ENCODE data around the gene FOXL2NB. TPM values are rescaled to one million over a fixed set of nuclear protein-coding genes. Genes with fewer than 3 reads are reported as not detected.

The FOXL2NB gene
- total and polyA plus RNA-seq, 9 donors, result 0.05 to 0.13 (median 0.08) TPM; not detected in 5

DNA sequence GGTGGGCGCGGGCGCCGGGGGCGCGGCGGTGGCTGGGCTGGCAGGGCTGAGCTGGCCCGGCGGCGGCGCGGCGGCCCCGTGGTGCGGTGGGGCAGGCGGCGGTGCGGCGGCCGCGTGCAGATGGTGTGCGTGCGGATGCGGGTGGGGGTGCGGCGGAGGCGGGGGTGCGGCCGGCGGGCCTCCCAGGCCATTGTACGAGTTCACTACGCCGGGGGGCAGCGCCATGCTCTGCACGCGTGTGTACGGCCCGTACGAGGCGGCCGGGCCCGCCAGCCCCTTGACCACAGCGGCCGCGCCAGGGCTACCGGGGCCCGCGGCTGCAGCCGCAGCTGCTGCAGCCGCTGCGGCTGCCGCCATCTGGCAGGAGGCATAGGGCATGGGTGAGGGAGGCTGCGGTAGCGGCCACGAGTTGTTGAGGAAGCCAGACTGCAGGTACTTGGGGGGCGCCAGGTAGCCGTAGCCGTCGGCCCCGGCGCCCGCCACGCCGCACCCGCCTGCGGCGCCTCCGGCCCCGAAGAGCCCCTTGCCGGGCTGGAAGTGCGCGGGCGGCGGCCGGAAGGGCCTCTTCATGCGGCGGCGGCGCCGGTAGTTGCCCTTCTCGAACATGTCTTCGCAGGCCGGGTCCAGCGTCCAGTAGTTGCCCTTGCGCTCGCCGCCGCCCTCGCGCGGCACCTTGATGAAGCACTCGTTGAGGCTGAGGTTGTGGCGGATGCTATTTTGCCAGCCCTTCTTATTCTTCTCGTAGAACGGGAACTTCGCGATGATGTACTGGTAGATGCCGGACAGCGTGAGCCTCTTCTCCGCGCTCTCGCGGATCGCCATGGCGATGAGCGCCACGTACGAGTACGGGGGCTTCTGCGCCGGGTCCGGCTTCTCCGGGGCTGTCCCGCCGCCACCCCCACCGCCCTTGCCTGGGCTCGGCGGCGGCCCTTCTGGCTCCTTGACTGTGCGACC, 1.0 kb upstream of the FOXL2NB start:
- Histone ChIP-seq H3K4me1 (ENCODE audit: control insufficient read depth, insufficient read depth, low read length) (peaks cover 38% of the 10 kb centered on the region), H3K9me3 (replicated peaks; ENCODE audit: control insufficient read depth, low read depth, low read length) (no peaks in the 10 kb centered on the region), H3K27ac (ENCODE audit: low read length) (no peak overlapping the region), H3K4me3 (ENCODE audit: low read length) (peak overlapping the region; percentile 35), H3K27me3 (ENCODE audit: control insufficient read depth, insufficient read depth, low read length) (peaks cover 98% of the 10 kb centered on the region), H3K36me3 (ENCODE audit: control insufficient read depth, insufficient read depth, low read length) (no peaks in the 10 kb centered on the region)
- no peak for DNase-seq
- under 1% methylated on average over 119 of the region's 120 CpGs for WGBS (ENCODE audit: insufficient coverage)

DNA sequence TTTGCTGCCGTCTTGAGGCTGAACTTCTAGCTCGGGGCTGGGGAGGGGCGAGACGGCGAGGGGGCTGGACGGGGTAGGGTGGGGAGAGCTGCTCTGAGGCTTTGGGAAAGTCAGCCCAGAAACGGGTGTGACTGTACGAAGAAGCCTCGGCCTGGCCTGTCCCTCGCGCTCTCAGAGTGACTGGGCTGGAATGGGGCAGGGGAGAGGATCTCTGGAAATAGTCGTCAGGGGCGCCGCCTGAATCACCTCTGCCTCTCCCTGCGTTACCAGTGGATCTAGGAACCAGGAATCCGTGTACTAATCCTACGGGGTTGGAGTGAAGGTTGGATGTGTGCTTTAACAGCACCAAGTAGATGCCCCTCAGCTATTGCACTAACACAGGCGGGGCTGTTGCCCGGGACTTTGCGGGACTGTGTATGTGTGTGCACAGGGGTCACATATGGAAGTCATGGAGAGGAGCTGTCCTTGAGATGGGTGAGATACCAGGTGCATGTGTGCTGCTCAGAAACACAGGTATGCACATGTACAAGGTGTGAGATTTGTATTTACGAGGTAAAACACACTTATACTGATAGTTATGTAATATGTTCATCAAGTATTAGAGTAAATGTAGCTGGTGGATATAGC, 591 bp downstream of the FOXL2NB start:
- 19% methylated on average over 16 of the region's 21 CpGs for WGBS (ENCODE audit: insufficient coverage)
- H3K27ac ChIP-seq (ENCODE audit: low read length), result no peak overlapping the region
- peak; percentile 26 for DNase-seq
- H3K4me3 ChIP-seq (ENCODE audit: low read length), result no peak overlapping the region
- H3K27me3 ChIP-seq (ENCODE audit: control insufficient read depth, insufficient read depth, low read length), result peaks cover 98% of the 10 kb centered on the region
- H3K36me3 ChIP-seq (ENCODE audit: control insufficient read depth, insufficient read depth, low read length), result no peaks in the 10 kb centered on the region
- H3K4me1 ChIP-seq (ENCODE audit: control insufficient read depth, insufficient read depth, low read length), result peaks cover 38% of the 10 kb centered on the region
- no peaks in the 10 kb centered on the region for H3K9me3 ChIP-seq (replicated peaks; ENCODE audit: control insufficient read depth, low read depth, low read length)

DNA sequence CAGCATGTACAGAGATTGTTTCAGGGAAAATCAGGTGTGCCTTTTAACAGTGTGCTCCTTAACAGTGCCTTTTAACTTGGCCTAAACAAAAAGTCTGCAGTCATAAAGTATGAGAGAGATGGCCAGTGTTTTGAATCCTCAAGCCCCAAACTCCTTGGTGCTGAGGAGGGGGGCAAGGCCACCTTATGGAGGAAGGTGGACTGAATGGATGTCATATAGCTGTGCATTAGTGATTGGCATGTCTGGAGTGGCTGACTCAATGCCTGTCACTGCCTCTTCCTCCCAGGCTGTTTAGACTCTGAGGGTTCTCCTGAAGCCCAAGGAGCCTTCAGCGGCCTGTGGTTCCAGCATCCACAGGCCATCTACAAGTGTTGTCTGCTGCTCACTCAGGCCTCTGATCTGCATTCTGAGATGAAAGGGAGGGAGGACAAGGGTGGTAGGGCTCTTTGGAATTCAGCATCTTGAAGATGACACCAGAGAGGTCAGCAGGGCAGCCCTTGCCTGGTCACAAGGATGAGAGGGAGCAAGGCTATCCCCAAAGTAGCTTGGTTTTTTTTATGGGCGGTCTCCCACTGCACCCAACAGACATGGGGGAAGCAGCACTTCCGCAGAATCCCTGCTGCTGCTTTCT, 1.5 kb downstream of the FOXL2NB start:
- H3K4me1 ChIP-seq (ENCODE audit: control insufficient read depth, insufficient read depth, low read length), result peaks cover 38% of the 10 kb centered on the region
- H3K36me3 ChIP-seq (ENCODE audit: control insufficient read depth, insufficient read depth, low read length), result no peaks in the 10 kb centered on the region
- H3K4me3 ChIP-seq (ENCODE audit: low read length), result no peak overlapping the region
- 47% methylated on average over 2 of the region's 3 CpGs for WGBS (ENCODE audit: insufficient coverage)
- no peak for DNase-seq
- no peaks in the 10 kb centered on the region for H3K9me3 ChIP-seq (replicated peaks; ENCODE audit: control insufficient read depth, low read depth, low read length)
- H3K27ac ChIP-seq (ENCODE audit: low read length), result no peak overlapping the region
- peaks cover 95% of the 10 kb centered on the region for H3K27me3 ChIP-seq (ENCODE audit: control insufficient read depth, insufficient read depth, low read length)

DNA sequence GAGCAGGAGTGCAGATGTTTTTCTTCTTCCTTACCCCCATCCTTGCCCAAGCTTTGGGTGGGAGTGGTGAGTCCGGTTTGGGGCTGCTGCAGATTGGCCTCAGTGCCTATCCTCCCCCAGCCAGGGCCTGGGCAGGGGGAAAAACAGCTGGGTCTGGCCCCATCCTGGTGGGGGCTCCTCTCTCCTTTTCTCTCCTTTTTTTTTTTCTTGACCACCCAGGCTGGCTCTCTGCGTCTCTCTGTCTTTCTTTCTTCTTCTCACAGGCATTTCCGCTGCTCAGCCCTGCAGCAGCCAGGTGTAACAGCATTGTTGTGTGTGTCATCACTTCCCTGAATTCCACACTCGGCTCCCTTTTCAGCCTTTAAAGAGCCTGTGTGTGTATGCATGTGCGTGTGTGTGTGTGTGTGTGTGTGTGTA, 2.0 kb downstream of the FOXL2NB start:
- H3K4me3 ChIP-seq (ENCODE audit: low read length), result no peak overlapping the region
- H3K36me3 ChIP-seq (ENCODE audit: control insufficient read depth, insufficient read depth, low read length), result no peaks in the 10 kb centered on the region
- H3K4me1 ChIP-seq (ENCODE audit: control insufficient read depth, insufficient read depth, low read length), result peaks cover 38% of the 10 kb centered on the region
- H3K27ac ChIP-seq (ENCODE audit: low read length), result no peak overlapping the region
- WGBS (ENCODE audit: insufficient coverage), result 40% methylated on average over 1 of the region's 5 CpGs
- peaks cover 90% of the 10 kb centered on the region for H3K27me3 ChIP-seq (ENCODE audit: control insufficient read depth, insufficient read depth, low read length)
- H3K9me3 ChIP-seq (replicated peaks; ENCODE audit: control insufficient read depth, low read depth, low read length), result no peaks in the 10 kb centered on the region
- DNase-seq, result no peak

DNA sequence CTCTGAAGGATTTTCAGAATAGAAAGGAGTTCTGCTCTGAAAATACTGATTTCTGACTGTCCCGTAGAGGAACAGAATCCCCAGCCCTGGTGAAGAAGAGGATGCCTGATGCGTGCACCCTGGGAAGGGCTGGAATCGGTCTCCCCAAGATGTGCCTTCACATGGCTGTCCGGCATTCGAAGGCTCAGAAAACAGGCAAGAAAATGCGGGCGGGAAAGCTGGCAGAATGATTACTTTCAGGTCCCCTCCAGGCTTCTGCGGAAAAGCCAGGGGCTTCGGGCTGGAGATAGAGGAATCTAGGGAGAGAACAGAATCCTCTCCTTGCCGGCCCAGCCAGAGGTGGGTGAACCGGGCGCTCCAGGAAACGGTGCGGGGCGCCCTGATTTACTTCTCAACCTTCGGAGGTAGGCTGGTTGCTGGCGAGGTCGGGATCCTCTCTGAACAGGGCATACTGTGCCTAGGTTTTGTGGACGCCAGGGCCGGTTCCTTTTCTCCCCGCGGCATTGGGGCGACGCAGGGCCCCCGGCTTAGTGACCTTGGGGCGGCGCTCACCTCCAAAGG, 2.5 kb downstream of the FOXL2NB start:
- H3K9me3 ChIP-seq (replicated peaks; ENCODE audit: control insufficient read depth, low read depth, low read length), result no peaks in the 10 kb centered on the region
- DNase-seq, result no peak
- WGBS (ENCODE audit: insufficient coverage), result 2% methylated on average over 27 of the region's 27 CpGs
- no peak overlapping the region for H3K27ac ChIP-seq (ENCODE audit: low read length)
- peaks cover 35% of the 10 kb centered on the region for H3K4me1 ChIP-seq (ENCODE audit: control insufficient read depth, insufficient read depth, low read length)
- H3K4me3 ChIP-seq (ENCODE audit: low read length), result peak overlapping the region; percentile 29
- peaks cover 90% of the 10 kb centered on the region for H3K27me3 ChIP-seq (ENCODE audit: control insufficient read depth, insufficient read depth, low read length)
- no peaks in the 10 kb centered on the region for H3K36me3 ChIP-seq (ENCODE audit: control insufficient read depth, insufficient read depth, low read length)

DNA sequence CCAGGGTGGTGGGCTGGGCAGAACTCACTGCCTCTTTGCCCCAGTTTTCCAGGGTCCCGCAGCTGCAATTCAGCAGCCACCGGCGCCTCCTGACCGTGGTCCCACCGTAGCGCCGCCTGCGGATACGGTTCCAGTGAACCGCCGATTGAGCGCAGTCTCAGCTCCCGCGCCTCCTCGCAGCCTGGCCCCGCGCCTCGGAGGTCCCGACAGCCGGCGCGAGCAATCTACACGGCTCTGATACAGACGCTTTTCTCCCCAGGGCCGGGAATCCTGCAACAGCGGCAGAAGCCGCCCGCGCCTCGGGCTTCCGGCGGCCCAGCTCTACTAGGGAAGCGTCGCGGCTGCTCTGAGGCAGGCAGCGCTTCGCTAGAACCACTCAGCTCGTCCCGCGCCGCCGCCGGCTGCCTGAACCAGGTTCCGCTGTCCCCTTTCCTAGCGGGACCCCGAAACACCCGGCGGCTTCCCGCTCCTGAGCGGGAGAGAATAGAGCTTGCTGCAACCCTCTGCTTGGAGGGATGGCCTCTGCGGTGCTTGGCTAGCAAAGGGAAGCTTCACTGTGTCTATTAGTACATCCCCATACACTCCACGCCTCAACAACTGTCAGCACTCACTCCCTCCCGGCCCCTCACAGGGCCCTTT, 3.1 kb downstream of the FOXL2NB start:
- DNase-seq, result peak; percentile 49
- H3K9me3 ChIP-seq (replicated peaks; ENCODE audit: control insufficient read depth, low read depth, low read length), result no peaks in the 10 kb centered on the region
- peaks cover 90% of the 10 kb centered on the region for H3K27me3 ChIP-seq (ENCODE audit: control insufficient read depth, insufficient read depth, low read length)
- H3K36me3 ChIP-seq (ENCODE audit: control insufficient read depth, insufficient read depth, low read length), result no peaks in the 10 kb centered on the region
- WGBS (ENCODE audit: insufficient coverage), result 1% methylated on average over 43 of the region's 53 CpGs
- H3K4me3 ChIP-seq (ENCODE audit: low read length), result peak overlapping the region; percentile 29
- no peak overlapping the region for H3K27ac ChIP-seq (ENCODE audit: low read length)
- peaks cover 30% of the 10 kb centered on the region for H3K4me1 ChIP-seq (ENCODE audit: control insufficient read depth, insufficient read depth, low read length)

DNA sequence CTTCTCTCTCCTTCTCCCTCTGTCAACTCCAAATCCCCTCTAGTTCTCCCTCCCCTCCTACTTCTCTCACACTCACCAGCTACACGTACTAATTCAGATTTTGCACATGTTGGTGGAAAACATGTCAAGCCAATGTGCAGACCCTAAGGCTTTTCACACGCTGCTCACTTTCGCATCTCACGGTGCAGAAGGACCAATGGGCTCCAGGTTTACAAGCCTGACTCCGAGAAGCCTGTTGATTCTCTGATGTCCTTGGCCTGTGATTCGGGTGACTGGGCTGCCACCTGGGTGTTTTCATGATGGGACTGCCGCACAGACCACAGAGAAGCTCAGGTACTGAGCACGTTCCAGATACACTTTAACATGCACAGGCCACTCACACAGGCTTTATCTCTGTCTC, 3.7 kb downstream of the FOXL2NB start:
- Histone ChIP-seq H3K4me1 (ENCODE audit: control insufficient read depth, insufficient read depth, low read length) (peaks cover 26% of the 10 kb centered on the region), H3K36me3 (ENCODE audit: control insufficient read depth, insufficient read depth, low read length) (no peaks in the 10 kb centered on the region), H3K9me3 (replicated peaks; ENCODE audit: control insufficient read depth, low read depth, low read length) (no peaks in the 10 kb centered on the region), H3K27me3 (ENCODE audit: control insufficient read depth, insufficient read depth, low read length) (peaks cover 91% of the 10 kb centered on the region), H3K4me3 (ENCODE audit: low read length) (no peak overlapping the region), H3K27ac (ENCODE audit: low read length) (no peak overlapping the region)
- WGBS (ENCODE audit: insufficient coverage), result 55% methylated on average over 8 of the region's 8 CpGs
- no peak for DNase-seq

DNA sequence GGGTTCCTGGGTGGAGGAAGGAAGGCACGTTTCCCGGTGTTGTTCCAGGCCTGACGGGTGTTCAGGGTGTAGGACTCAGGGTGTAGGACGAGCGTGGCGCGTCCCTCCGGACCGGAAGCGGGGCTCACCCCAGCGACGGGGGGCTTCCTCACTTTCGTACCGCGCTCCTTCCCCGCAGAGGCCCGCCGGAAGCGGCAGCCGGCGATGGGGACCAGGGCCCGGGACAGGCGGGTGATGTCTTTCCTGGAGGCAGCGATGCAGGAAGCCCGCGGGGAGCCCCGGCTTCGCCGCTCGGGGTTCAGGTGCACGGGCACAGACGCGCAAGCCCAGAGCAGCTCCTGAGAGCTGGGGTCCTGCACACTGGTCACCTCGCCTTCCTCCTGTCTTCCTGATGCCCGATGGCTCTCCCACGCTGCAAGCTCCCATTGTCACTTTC, 13.4 kb downstream of the FOXL2NB start:
- 3% methylated on average over 36 of the region's 36 CpGs for WGBS (ENCODE audit: insufficient coverage)
- H3K36me3 ChIP-seq (ENCODE audit: control insufficient read depth, insufficient read depth, low read length), result no peaks in the 10 kb centered on the region
- H3K9me3 ChIP-seq (replicated peaks; ENCODE audit: control insufficient read depth, low read depth, low read length), result no peaks in the 10 kb centered on the region
- no peak for DNase-seq
- peaks cover 4% of the 10 kb centered on the region for H3K4me1 ChIP-seq (ENCODE audit: control insufficient read depth, insufficient read depth, low read length)
- no peak overlapping the region for H3K4me3 ChIP-seq (ENCODE audit: low read length)
- peaks cover 42% of the 10 kb centered on the region for H3K27me3 ChIP-seq (ENCODE audit: control insufficient read depth, insufficient read depth, low read length)
- no peak overlapping the region for H3K27ac ChIP-seq (ENCODE audit: low read length)

DNA sequence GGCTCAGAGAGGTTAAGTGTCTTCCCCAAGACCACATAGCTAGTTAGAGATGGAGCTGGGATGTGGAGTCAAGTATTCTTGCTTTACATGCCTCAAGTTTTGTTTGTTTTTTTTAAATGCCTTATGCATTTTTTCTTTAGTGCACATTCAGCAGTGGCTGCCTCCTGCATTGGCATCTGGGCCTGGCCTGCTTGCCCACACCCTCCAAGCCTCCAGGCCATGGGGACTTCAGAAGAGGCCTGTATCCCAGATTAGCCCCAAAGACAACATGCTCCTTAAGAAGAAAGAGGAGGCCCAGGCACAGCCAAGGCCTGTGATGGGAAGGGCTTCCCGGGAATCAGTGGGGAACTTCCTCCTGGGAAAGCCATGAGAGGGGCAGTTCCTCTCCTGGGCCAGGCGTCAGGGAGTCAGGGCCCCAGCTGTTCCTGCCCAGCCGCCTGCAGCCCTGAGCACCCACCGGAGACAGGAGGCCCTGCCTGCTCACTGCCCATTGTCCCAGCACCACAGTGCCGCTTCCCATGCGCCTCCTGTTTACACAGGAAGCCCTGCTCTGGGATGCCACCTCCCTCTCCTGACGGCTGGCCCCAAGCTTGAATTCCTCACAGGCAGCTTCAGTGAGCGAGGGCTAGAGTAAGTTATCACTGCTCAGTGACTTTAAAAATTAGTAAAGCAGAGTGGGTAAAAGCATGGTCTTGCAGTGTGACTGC, 16.0 kb downstream of the FOXL2NB start:
- H3K4me1 ChIP-seq (ENCODE audit: control insufficient read depth, insufficient read depth, low read length), result peaks cover 4% of the 10 kb centered on the region
- no peaks in the 10 kb centered on the region for H3K36me3 ChIP-seq (ENCODE audit: control insufficient read depth, insufficient read depth, low read length)
- no peak for DNase-seq
- H3K4me3 ChIP-seq (ENCODE audit: low read length), result no peak overlapping the region
- 66% methylated on average over 5 of the region's 8 CpGs for WGBS (ENCODE audit: insufficient coverage)
- no peaks in the 10 kb centered on the region for H3K9me3 ChIP-seq (replicated peaks; ENCODE audit: control insufficient read depth, low read depth, low read length)
- H3K27ac ChIP-seq (ENCODE audit: low read length), result no peak overlapping the region
- peaks cover 35% of the 10 kb centered on the region for H3K27me3 ChIP-seq (ENCODE audit: control insufficient read depth, insufficient read depth, low read length)

Measured in muscle of leg (tissue), 11 donors.